ENCODE measurements around the gene CERK. TPM values are rescaled to one million over a fixed set of nuclear protein-coding genes. Genes with fewer than 3 reads are reported as not detected.

The CERK gene
- total and polyA plus RNA-seq, 2 of the 13 experiments (the other 11 are each of a cell fraction or from before 2014, with no cell fraction given), result 40.3 to 41.9 TPM

GRCh38 chr22:46731246-46732040, 6.6 kb downstream of the CERK start (continued):
- TF ChIP-seq DMTF1 (CRISPR knock-in tag; IDR thresholded peaks at IDR 0.05) (peak; percentile 63; the same call in 1 of the 2 replicates), ARNTL (CRISPR knock-in tag; IDR thresholded peaks at IDR 0.05) (peak; percentile 96), HES4 (CRISPR knock-in tag; IDR thresholded peaks at IDR 0.05; ENCODE audit: borderline replicate concordance) (0 out of 2 replicates have a peak, but pooled peaks have one; percentile 59), TAF15 (IDR thresholded peaks at IDR 0.05; ENCODE audit: low read depth, low read length, poor library complexity, severe bottlenecking) (no peak), ZFY (CRISPR knock-in tag; IDR thresholded peaks at IDR 0.05) (peak; percentile 69), ZNF557 (CRISPR knock-in tag; IDR thresholded peaks at IDR 0.05) (0 out of 2 replicates have a peak, but pooled peaks have one; percentile 73), ZSCAN21 (CRISPR knock-in tag; IDR thresholded peaks at IDR 0.05; ENCODE audit: borderline replicate concordance) (peak; percentile 68; the same call in 1 of the 2 replicates), FLYWCH1 (CRISPR knock-in tag; IDR thresholded peaks at IDR 0.05) (0 out of 2 replicates have a peak, but pooled peaks have one; percentile 60), ZBTB20 (CRISPR knock-in tag; IDR thresholded peaks at IDR 0.05; ENCODE audit: borderline replicate concordance, low read depth) (peak; percentile 82; the same call in 1 of the 2 replicates), HIC2 (CRISPR knock-in tag; IDR thresholded peaks at IDR 0.05; ENCODE audit: low read depth) (peak; percentile 100), ELK4 (CRISPR knock-in tag; IDR thresholded peaks at IDR 0.05; ENCODE audit: borderline replicate concordance) (no peak), MTA3 (CRISPR knock-in tag; IDR thresholded peaks at IDR 0.05) (no peak), ZNF256 (CRISPR knock-in tag; conservative IDR thresholded peaks at IDR 0.05) (no peak), TARDBP (CRISPR knock-in tag; IDR thresholded peaks at IDR 0.05) (peak; percentile 91; the same call in 1 of the 2 replicates), AFF4 (CRISPR knock-in tag; IDR thresholded peaks at IDR 0.05) (no peak), ZC3H4 (CRISPR knock-in tag; IDR thresholded peaks at IDR 0.05; ENCODE audit: borderline replicate concordance) (no peak; the same call in 1 of the 2 replicates), ZNF276 (CRISPR knock-in tag; IDR thresholded peaks at IDR 0.05; ENCODE audit: low read depth) (no peak)

All from HepG2 (cell line).